ENCODE results near the gene NPTX1. TPM values are rescaled to one million over a fixed set of nuclear protein-coding genes. Genes with fewer than 3 reads are reported as not detected.

The NPTX1 gene
- total RNA-seq, 4 donors from 2014 or later: 0.92 to 0.98 TPM; not detected in 2

DNA sequence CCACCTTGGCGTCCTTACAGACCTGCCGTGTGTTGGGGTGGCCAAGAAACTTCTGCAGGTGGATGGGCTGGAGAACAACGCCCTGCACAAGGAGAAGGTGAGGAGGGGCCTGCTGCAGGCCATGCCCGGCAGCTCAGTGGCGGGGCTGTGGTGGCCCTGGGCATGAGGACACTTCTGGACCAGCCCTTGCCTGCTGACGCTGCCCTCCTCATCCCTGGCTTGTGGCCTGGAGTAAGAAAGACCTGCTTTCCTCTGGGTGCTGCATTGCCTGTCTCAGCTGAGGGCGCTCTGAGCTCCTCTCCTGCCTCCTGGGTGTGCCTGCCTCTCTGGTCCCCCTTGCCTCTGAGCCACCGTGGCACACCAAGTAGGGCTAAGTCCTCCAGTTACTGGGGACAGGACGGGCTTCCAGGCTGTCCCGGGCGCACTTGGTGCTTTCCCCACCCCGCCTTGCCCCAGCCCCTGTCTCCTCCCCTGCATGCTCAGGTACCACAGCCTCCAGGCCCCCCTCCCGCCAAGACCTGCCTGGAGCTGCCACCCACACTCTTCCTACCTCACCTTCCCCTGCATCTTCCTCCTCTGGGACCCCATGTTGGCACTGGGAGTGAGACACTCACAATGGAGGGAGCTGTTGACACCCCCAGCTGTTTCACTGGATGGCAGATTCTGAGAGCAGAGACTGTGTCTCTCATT, 52.7 kb downstream of the NPTX1 start:
- H3K27me3 ChIP-seq: no peaks in the 10 kb centered on the region
- no peak overlapping the region for H3K27ac ChIP-seq
- no peaks in the 10 kb centered on the region for H3K9me3 ChIP-seq
- TF ChIP-seq, protein P1, sequence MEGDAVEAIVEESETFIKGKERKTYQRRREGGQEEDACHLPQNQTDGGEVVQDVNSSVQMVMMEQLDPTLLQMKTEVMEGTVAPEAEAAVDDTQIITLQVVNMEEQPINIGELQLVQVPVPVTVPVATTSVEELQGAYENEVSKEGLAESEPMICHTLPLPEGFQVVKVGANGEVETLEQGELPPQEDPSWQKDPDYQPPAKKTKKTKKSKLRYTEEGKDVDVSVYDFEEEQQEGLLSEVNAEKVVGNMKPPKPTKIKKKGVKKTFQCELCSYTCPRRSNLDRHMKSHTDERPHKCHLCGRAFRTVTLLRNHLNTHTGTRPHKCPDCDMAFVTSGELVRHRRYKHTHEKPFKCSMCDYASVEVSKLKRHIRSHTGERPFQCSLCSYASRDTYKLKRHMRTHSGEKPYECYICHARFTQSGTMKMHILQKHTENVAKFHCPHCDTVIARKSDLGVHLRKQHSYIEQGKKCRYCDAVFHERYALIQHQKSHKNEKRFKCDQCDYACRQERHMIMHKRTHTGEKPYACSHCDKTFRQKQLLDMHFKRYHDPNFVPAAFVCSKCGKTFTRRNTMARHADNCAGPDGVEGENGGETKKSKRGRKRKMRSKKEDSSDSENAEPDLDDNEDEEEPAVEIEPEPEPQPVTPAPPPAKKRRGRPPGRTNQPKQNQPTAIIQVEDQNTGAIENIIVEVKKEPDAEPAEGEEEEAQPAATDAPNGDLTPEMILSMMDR (IDR thresholded peaks at IDR 0.05): no peak
- TF ChIP-seq POLR2A (IDR thresholded peaks at IDR 0.05): no peak
- peaks cover 0 to 6% of the 10 kb centered on the region in 2 donors for H3K4me1 ChIP-seq
- DNase-seq: no peak
- 53 to 61% methylated on average over 5 to 7 of the region's 13 CpGs for WGBS, 2 donors
- H3K4me3 ChIP-seq (replicated peaks in 1 of 3): no peak overlapping the region
- no peaks in the 10 kb centered on the region for H3K36me3 ChIP-seq
- intact Hi-C loops (cut with DNase I): loop anchor here (10.0 kb wide), 2 partner anchors 441 to 681 kb away; no protein-coding TSS in a partner anchor

DNA sequence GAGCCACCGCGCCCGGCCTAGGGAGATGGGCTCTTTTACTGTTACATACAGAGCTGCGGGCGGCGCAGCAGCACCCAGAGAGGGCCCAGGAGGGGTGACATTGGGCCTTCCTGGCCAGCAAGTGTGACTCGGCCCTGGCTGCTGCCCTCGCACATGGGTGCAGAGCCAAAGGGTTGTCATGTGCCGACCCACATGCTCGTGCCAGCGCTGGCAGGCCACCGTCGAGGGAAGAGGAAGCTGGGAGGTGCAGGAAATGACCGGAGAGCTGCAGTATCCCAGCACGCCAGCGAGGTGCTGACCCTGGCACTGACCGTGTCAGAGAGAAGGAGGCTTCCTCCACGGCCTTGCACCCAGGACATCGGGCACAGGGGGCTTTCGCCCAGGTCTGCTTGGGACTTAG, 53.4 kb downstream of the NPTX1 start:
- WGBS, 2 donors: 69 to 78% methylated on average over 16 to 19 of the region's 20 CpGs
- intact Hi-C loops (cut with DNase I): loop anchor here (10.0 kb wide), 2 partner anchors 442 to 682 kb away; no protein-coding TSS in a partner anchor
- Histone ChIP-seq H3K9me3 (no peaks in the 10 kb centered on the region), H3K4me1 (peaks cover 0 to 6% of the 10 kb centered on the region in 2 donors), H3K27ac (no peak overlapping the region), H3K36me3 (no peaks in the 10 kb centered on the region), H3K4me3 (replicated peaks in 1 of 3) (no peak overlapping the region), H3K27me3 (no peaks in the 10 kb centered on the region)
- DNase-seq: peak in 1 of 2 donors; percentile 15
- TF ChIP-seq, protein P1 (IDR thresholded peaks at IDR 0.05): no peak
- TF ChIP-seq POLR2A (IDR thresholded peaks at IDR 0.05): no peak

DNA sequence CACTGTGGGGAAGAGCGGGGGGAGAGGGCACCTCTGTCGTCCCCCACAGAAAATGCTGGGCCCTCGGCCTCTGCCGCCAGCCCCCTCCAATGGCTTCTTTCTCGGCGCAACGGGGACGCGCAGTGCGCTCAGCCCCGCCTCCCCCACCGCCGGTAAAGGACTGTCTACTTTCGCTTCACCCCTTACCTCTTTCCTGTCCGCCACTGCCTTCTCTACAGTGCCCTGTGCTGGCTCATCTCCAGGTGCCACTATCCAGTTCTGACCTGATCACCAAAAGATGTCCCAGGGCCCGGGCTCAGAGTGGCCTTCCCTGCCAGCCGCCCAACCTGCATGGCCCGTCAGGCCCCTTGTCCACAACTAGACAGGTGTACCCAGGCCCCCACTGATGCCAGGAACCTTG, 54.1 kb downstream of the NPTX1 start:
- Histone ChIP-seq H3K27me3 (no peaks in the 10 kb centered on the region), H3K4me3 (replicated peaks in 1 of 3) (no peak overlapping the region), H3K27ac (no peak overlapping the region), H3K4me1 (peaks cover 0 to 6% of the 10 kb centered on the region in 2 donors), H3K9me3 (no peaks in the 10 kb centered on the region), H3K36me3 (no peaks in the 10 kb centered on the region)
- intact Hi-C loops (cut with DNase I): loop anchor here (10.0 kb wide), 2 partner anchors 443 to 683 kb away; no protein-coding TSS in a partner anchor
- 74 to 76% methylated on average over 18 of the region's 18 CpGs for WGBS, 2 donors
- TF ChIP-seq, protein P1 (IDR thresholded peaks at IDR 0.05): no peak
- no peak for TF ChIP-seq POLR2A (IDR thresholded peaks at IDR 0.05)
- peak in 1 of 2 donors; percentile 51 for DNase-seq

DNA sequence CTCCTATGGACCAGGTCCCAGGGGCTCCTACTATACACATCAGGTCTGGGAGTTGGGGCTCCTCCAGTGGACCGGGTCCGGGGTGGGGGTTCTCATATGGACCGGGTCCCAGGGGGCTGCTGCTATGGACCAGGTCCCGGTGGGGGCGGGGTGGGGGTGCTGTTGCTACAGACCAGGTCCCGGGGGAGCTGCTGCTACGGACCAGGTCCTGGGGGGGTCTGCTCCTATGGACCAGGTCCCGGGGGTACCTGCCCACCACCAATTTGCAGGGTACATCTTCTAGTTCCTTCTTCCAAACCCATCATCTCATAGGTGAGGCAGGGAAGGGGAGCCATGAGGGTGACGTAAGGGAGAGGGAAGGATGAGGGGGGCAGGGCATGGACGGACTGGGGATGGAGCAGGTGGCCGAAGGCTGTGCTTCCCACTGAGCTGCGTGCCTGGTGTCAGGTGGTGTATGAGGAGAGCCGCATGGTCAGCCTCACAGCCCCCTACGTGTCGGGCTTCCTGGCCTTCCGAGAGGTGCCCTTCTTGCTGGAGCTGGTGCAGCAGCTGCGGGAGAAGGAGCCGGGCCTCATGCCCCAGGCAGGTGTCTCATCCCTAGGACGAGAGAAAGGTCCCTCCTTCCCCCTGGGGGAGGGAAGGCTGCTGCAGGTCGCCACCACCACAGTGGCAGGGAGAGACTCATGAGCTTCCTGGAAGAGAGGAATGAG, 54.9 kb downstream of the NPTX1 start:
- H3K4me3 ChIP-seq (replicated peaks in 1 of 3): no peak overlapping the region
- 69 to 86% methylated on average over 11 to 15 of the region's 20 CpGs for WGBS, 2 donors
- H3K4me1 ChIP-seq: peaks cover 1 to 5% of the 10 kb centered on the region in 2 donors
- H3K27ac ChIP-seq: no peak overlapping the region
- intact Hi-C loops (cut with DNase I): loop anchor here (10.0 kb wide), 2 partner anchors 443 to 683 kb away; no protein-coding TSS in a partner anchor
- no peaks in the 10 kb centered on the region for H3K36me3 ChIP-seq
- TF ChIP-seq, protein P1 (IDR thresholded peaks at IDR 0.05): no peak
- TF ChIP-seq POLR2A (IDR thresholded peaks at IDR 0.05): no peak
- no peak for DNase-seq
- no peaks in the 10 kb centered on the region for H3K9me3 ChIP-seq
- no peaks in the 10 kb centered on the region for H3K27me3 ChIP-seq

DNA sequence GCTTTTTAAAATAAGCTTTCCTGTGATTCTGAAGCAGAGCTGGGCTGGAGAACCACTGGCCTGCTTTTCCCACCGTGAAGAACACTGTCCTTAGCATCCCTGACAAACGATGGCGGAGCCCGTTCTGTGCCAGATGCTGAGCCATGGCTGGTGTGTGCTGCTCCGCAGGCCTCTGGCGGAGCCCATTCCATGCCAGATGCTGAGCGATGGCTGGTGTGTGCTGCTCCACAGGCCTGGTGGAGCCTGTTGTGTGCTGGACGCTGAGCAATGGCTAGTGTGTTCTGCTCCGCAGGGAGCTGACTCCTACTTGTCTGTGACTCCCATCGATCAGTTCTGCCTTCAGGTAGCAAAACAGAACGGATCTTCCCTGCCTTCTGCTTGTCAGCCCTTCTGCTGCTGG, 57.2 kb downstream of the NPTX1 start:
- Histone ChIP-seq H3K9me3 (no peaks in the 10 kb centered on the region), H3K27ac (no peak overlapping the region), H3K36me3 (no peaks in the 10 kb centered on the region), H3K4me1 (peaks cover 12 to 18% of the 10 kb centered on the region in 2 donors), H3K27me3 (no peaks in the 10 kb centered on the region), H3K4me3 (replicated peaks in 1 of 3) (no peak overlapping the region)
- intact Hi-C loops (cut with DNase I): no loop called here
- no peak for DNase-seq
- WGBS, 2 donors: 92 to 94% methylated on average over 8 to 10 of the region's 11 CpGs
- no peak for TF ChIP-seq POLR2A (IDR thresholded peaks at IDR 0.05)
- TF ChIP-seq, protein P1 (IDR thresholded peaks at IDR 0.05): no peak

All from thyroid gland (tissue), 4 donors.